Activated naive CD8-positive, alpha-beta T cell (primary cell): ENCODE results near the gene MAPKAPK3.
A peak's percentile ranks its signal among the peaks of the same experiment; 100 is the strongest.

ENCODE experiments used
- H3K27ac Mint-ChIP-seq: one replicate; pipeline ENCODE4 v1.8.0; 2021; ENCODE audit warnings: mixed read lengths
- H3K27me3 Mint-ChIP-seq: one replicate; pipeline ENCODE4 v1.8.0; 2021; ENCODE audit warnings: mixed read lengths
- H3K36me3 Mint-ChIP-seq: one replicate; pipeline ENCODE4 v1.8.0; 2021; ENCODE audit warnings: mixed read lengths
- H3K4me1 Mint-ChIP-seq: one replicate; pipeline ENCODE4 v1.8.0; 2021; ENCODE audit warnings: low read depth, mixed read lengths
- H3K4me3 Mint-ChIP-seq: one replicate; pipeline ENCODE4 v1.8.0; 2021; ENCODE audit warnings: mild to moderate bottlenecking, mixed read lengths
- H3K9me3 Mint-ChIP-seq: one replicate; pipeline ENCODE4 v1.8.0; 2021; ENCODE audit warnings: low read depth, mixed read lengths

The MAPKAPK3 gene

DNA sequence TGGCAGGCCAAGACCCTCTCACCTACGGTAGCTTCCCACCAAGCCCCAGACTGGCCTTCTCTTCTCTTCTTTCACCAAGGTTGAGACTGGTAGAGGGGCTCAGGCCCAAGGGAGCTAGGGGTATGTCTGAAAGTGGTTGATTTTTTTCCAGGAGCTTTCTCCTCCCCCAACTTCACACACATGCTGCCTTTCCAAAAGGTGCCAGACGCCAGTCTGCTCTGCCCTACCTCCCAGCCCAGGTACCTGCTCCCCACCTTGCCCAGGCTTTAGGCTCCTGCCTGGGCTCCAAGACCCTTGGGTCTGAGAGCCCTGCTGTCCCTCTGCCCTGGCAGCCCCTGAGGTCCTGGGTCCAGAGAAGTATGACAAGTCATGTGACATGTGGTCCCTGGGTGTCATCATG lies 28.4 kb downstream of the MAPKAPK3 start:
- Mint-ChIP-seq H3K27me3 (no peaks in the 10 kb centered on the region), H3K4me1 (no peaks in the 10 kb centered on the region), H3K9me3 (no peaks in the 10 kb centered on the region), H3K4me3 (no peak overlapping the region), H3K36me3 (no peaks in the 10 kb centered on the region), H3K27ac (no peak overlapping the region)

DNA sequence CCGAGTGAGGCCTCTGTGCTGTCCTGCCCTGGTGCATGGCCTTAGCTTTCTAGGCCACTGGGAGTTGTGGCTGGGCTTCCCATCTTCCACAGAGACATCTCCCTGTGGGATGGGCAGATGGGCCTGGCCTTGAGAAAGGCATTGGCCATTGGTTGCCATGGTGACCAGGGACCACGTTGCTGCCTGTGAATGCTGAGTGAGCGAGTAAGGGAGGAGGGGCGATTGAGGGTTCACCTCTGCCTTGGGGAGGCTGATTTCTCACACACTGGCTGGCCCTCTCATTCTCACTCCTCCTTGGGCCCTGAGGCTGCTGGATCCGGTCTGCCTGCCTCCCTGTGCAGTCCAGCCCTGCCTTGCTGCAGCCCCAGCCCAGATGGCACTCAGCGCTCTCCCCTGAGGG lies 31.4 kb downstream of the MAPKAPK3 start:
- no peaks in the 10 kb centered on the region for H3K4me1 Mint-ChIP-seq
- no peak overlapping the region for H3K4me3 Mint-ChIP-seq
- no peaks in the 10 kb centered on the region for H3K9me3 Mint-ChIP-seq
- H3K36me3 Mint-ChIP-seq, result no peaks in the 10 kb centered on the region
- no peaks in the 10 kb centered on the region for H3K27me3 Mint-ChIP-seq
- H3K27ac Mint-ChIP-seq, result no peak overlapping the region

DNA sequence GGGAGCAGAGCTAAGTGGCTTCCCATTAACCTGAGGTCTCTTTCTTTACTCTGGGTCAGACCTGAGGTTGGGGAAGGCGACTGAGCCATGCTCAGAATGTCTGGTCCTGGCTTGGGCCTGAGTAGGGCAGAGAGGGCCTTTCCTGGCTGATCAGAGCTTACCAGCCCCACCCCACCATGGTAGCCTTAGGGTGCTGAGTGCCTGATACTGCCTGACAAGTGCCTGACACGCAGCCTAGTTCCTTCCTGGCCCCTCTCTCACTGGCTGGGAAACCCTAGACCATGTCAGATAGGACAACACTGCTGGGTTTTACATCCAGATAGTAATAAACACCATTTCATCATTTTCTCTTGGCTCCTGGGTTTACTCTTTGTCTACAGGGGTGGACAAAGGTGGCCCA lies 32.0 kb downstream of the MAPKAPK3 start:
- peak overlapping the region; percentile 22 for H3K27ac Mint-ChIP-seq
- H3K27me3 Mint-ChIP-seq, result no peaks in the 10 kb centered on the region
- H3K4me3 Mint-ChIP-seq, result no peak overlapping the region
- H3K9me3 Mint-ChIP-seq, result no peaks in the 10 kb centered on the region
- no peaks in the 10 kb centered on the region for H3K36me3 Mint-ChIP-seq
- peaks cover 6% of the 10 kb centered on the region for H3K4me1 Mint-ChIP-seq

DNA sequence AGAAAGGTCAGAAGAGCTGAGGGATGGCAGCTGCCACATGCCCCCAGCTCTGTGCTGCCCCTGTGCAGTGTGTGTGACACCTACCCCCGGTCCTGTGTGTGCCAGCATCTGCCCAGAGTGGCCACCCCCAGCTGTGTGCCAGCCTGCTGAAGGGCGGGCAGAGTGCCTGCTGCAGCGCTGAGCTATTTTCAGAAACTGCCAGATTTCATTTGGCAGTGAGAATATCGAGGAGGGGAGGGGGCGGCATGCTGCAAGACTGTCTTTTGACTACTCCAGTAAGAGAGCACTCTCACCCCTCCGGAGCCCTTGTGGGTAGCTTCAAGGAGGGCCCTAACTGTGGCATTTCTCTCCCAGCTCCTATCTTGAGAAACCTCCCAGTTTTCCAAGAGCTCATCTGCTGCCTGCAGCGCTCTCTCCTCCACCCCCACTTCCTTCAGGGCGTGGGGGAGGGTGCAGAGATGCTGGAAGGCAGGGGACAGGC lies 32.5 kb downstream of the MAPKAPK3 start:
- Mint-ChIP-seq H3K4me1 (peaks cover 8% of the 10 kb centered on the region), H3K4me3 (no peak overlapping the region), H3K9me3 (no peaks in the 10 kb centered on the region), H3K27ac (no peak overlapping the region), H3K27me3 (no peaks in the 10 kb centered on the region), H3K36me3 (no peaks in the 10 kb centered on the region)

DNA sequence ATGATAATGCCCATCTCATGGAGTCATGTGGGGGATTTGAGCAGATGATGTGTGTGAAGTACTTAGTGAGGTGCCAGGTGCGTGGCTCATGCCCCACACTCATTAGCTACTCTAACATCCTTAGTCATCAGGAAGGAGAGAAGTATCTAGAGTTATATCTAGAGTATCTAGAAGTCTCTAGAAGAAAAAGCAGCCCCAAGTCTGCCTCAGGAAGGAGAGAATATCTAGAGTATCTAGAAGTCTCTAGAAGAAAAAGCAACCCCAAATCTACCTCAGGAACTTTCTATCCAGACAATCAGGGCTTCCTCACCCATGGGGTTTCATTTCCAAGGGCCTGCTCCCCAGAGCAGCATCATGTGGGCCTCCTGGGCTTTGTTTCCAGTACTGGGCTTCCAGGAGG lies 33.1 kb downstream of the MAPKAPK3 start:
- Mint-ChIP-seq H3K9me3 (no peaks in the 10 kb centered on the region), H3K27ac (peak overlapping the region; percentile 68), H3K27me3 (no peaks in the 10 kb centered on the region), H3K36me3 (no peaks in the 10 kb centered on the region), H3K4me1 (peaks cover 14% of the 10 kb centered on the region), H3K4me3 (no peak overlapping the region)

DNA sequence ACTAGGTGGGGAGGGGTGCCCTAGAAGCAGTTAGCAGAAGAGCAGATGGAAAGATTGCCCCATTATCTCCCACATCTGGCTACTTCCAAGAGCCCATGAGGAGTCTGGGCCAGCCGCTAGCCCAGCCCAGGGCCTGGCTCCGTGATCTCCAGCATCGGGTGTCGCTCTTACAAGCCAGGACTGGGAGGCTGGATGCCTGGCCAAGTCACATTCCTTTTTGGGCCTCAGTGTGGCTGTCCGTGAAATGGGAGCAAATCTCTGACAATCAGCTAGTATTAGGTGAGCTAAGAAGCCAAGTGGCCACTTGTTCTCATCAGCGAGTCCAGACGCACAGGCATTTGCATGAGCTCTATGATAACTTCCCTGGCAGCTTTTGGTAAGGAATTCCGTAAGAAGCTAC lies 34.5 kb downstream of the MAPKAPK3 start:
- Mint-ChIP-seq H3K4me1 (peaks cover 22% of the 10 kb centered on the region), H3K36me3 (no peaks in the 10 kb centered on the region), H3K9me3 (no peaks in the 10 kb centered on the region), H3K27ac (no peak overlapping the region), H3K27me3 (no peaks in the 10 kb centered on the region), H3K4me3 (no peak overlapping the region)

DNA sequence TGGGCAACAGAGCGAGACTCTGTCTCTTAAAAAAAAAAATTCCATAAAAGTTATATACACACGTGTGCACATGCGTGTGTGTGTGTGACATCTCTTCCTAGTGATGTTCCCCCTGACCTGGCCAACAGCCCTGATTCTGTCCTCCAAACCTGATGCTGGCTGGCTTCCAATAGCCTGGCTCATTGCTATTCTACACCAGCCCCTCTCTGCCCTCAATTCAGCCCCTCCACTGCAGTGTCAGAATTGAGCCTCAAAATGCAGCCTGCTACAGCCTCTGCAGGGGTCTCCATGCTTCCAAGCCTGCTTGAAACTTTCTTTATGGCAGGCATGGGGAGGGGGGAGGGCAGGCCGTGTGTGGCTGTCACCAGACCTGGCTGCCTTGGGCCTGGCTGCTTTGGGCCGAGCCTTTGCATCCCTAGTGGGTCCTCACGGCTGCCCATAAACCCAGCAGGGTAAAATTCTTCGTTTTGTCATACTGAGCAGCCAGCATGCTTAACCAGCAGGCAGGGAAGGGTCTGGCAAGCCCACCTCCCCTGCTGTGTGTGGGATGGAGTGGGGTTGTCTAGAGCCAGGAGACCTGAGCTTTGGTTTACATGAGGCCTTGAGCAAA lies 35.1 kb downstream of the MAPKAPK3 start:
- no peaks in the 10 kb centered on the region for H3K9me3 Mint-ChIP-seq
- H3K36me3 Mint-ChIP-seq, result no peaks in the 10 kb centered on the region
- H3K4me3 Mint-ChIP-seq, result no peak overlapping the region
- no peaks in the 10 kb centered on the region for H3K27me3 Mint-ChIP-seq
- peak overlapping the region; percentile 54 for H3K27ac Mint-ChIP-seq
- H3K4me1 Mint-ChIP-seq, result peaks cover 23% of the 10 kb centered on the region

DNA sequence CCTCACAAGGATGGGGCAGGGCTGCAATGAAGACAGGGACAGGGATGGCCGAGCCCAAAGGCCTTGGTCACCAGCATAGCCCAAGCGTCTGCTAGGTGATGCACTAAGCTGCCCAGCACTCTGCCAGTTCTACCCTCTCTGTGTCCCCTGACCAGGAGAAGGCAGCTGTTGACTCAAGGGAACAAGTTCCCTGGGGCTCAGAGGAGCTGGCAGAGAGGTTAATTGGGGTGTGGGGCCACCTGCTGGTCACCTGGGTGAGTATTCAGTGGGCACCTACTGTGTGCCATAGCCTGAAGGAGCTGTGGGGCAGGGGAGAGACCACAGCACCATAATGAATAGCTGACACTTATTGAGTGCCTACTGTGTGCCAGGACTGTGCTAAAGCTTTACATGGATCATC lies 35.8 kb downstream of the MAPKAPK3 start:
- no peaks in the 10 kb centered on the region for H3K27me3 Mint-ChIP-seq
- peak overlapping the region; percentile 79 for H3K27ac Mint-ChIP-seq
- H3K4me3 Mint-ChIP-seq, result no peak overlapping the region
- peaks cover 23% of the 10 kb centered on the region for H3K4me1 Mint-ChIP-seq
- no peaks in the 10 kb centered on the region for H3K9me3 Mint-ChIP-seq
- H3K36me3 Mint-ChIP-seq, result no peaks in the 10 kb centered on the region

DNA sequence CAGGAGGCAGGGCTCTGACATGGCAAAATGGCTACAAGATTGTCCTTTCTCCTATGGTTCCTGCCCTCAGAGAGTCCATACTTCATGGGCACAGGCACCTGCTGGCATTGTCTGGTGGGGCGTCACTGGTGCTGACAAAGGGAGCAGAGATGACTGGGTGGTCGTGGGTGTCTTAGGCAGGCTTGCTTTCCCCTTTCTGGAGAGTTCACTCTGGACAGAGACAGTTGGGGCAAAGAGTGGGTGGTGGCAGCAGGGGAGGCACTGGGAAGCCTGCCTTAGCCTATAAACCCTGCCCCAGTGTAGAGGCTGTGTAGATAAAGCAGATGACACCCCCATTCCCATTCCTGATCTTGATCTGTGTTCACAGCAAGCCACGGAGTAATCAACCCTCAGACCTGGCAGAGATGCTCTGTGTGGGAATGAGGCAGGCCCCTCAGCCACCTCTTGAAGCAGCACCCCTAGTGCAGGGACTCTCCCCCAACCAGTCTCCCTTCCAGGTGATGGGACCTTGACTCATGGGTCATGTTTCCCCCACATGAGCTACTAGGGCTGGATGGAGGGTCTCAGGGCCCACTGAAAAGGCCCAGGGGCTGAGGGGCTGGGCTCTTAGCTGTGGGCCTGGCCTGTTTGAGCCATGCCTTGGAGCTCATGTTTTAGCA lies 37.1 kb downstream of the MAPKAPK3 start:
- Mint-ChIP-seq H3K9me3 (no peaks in the 10 kb centered on the region), H3K4me1 (peaks cover 23% of the 10 kb centered on the region), H3K27me3 (no peaks in the 10 kb centered on the region), H3K36me3 (no peaks in the 10 kb centered on the region), H3K4me3 (no peak overlapping the region), H3K27ac (peak overlapping the region; percentile 34)

DNA sequence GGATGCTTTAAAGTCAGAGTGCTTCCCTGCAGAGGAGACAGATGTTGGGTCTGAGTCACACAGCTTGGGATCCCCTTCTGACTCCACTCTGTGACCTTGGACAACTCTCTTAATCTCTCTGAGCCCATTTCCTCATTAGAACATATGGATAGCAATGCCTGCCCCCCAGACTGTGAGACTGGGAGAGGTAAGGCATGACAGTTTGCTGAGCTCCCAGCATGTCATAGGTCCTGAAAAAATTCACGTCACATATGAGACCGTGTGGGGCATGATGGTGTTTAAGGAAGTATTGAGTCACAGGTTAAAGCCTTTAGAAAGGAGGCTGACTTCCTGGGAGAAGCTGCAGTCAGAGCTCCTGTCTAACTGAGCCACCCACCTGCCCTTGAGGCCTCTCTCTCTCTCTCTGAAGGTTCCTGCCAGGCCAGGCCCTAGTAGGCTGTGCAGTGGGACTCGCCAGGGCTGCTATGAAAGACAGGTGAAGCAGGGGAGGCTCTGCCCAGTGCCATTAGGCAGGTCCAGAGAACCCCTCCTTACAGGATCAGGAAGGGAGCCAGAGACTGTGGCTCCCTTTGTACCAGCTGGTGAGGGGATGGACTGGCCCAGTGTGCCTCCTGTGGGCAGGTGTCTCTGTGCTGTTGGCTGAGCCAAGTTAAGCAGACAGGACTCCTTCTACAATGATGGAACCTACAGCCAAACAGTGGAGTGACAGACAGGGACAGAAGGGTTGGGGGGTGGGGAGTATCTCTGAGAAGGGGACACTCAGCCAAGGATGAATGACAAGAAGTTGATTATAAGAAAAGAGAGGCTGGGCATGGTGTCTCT lies 38.3 kb downstream of the MAPKAPK3 start:
- Mint-ChIP-seq H3K36me3 (no peaks in the 10 kb centered on the region), H3K4me3 (no peak overlapping the region), H3K4me1 (peaks cover 23% of the 10 kb centered on the region), H3K9me3 (no peaks in the 10 kb centered on the region), H3K27ac (peak overlapping the region; percentile 82), H3K27me3 (no peaks in the 10 kb centered on the region)

DNA sequence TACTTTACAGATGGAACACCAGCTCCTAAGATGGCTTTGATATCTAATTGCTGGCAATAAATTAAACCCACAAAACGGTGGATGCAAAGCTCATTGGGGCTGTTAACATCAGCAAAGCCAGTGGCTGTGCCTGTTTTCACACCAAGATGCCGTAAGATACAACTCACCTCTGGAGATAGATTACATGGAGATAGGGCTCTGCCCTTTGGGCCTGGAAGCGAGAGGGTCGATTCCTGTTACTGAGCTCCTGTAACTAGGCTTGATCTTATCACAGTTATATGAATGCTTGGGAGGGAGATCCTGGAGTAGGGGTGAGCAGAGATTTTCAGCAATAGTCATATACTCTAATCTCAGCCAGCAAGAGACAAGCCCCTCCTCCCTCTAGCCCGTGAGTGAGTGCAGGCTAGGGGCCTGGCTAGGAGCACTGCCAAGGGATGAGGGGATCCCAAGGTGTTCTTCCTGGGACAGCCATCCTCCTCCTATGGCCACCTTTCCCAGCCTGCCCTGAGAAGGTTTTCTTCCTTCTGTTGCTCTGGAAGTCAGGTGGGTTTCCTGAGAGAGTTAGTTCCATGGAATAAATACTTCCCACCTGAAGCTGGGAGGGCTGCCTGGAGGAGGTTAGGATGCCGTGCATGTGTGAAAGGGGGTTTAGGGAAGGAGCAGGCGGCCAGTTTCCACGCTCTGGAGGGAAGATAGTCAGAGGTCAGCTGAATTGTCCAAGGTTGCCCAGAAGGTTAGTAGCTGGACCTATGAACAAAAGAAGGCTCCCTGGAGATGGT lies 39.7 kb downstream of the MAPKAPK3 start:
- no peak overlapping the region for H3K4me3 Mint-ChIP-seq
- no peaks in the 10 kb centered on the region for H3K36me3 Mint-ChIP-seq
- no peaks in the 10 kb centered on the region for H3K9me3 Mint-ChIP-seq
- H3K4me1 Mint-ChIP-seq, result peaks cover 23% of the 10 kb centered on the region
- no peaks in the 10 kb centered on the region for H3K27me3 Mint-ChIP-seq
- no peak overlapping the region for H3K27ac Mint-ChIP-seq

DNA sequence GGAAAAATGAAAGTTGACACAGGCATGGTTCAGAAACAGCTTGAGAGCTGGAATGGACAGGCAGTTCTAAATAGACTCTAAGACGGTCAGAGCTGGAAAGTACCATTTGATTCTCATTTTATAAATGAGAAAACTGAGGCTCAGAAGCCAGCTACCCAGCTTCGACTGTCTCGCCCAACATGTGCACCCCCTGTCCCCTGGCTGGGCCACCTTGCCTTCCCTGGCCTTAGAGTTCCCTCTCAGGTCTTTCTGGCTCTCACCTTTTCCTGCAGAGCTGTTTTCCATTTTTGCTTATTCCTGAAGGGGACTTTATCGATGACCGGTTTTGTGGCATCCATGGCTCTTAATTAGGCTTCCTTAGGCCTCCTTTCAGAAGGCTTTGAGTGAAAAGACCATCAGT lies 40.5 kb downstream of the MAPKAPK3 start:
- H3K4me1 Mint-ChIP-seq, result peaks cover 23% of the 10 kb centered on the region
- H3K9me3 Mint-ChIP-seq, result no peaks in the 10 kb centered on the region
- H3K27ac Mint-ChIP-seq, result no peak overlapping the region
- H3K27me3 Mint-ChIP-seq, result no peaks in the 10 kb centered on the region
- no peaks in the 10 kb centered on the region for H3K36me3 Mint-ChIP-seq
- H3K4me3 Mint-ChIP-seq, result no peak overlapping the region

DNA sequence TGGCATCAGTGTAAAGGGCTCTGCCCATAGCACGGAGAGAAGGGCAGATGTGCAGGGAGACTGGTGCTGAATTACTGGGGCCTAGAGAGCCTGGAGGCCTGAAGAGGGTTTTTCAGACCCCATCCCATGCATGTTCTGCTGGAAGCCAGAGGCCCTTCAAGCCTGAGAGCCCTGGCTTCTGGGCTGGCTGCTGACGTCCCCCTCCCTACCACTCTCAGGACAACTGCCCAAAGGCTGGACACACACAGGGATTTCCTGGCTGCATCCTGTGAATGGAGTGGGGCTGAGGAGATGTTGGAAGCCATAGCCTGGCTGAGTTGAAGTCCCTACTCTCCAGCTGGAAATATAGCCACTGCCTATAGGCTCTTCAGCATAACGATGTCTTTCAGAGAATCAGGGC lies 40.9 kb downstream of the MAPKAPK3 start:
- Mint-ChIP-seq H3K27me3 (no peaks in the 10 kb centered on the region), H3K4me3 (no peak overlapping the region), H3K9me3 (no peaks in the 10 kb centered on the region), H3K27ac (no peak overlapping the region), H3K36me3 (no peaks in the 10 kb centered on the region), H3K4me1 (peaks cover 23% of the 10 kb centered on the region)

DNA sequence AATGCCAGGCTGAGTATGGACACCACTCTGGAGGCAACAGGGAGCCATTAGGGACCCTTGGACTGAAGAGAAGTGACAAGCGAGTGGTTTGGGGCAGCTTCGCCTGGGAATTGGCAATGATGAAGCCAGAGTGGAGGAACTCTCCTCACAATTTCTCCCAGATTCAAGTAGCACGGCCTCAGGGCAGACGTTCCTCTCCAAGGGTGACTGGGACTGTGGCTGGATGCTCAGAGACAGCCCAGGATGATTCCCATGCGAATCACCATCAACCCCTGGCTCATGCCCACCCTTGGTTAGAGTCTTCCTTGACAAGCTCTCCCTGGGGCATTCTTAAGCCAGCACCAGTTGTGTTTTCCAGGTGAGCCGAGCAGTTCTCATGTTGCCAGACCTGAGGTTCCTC lies 41.5 kb downstream of the MAPKAPK3 start:
- H3K27me3 Mint-ChIP-seq, result no peaks in the 10 kb centered on the region
- peaks cover 22% of the 10 kb centered on the region for H3K4me1 Mint-ChIP-seq
- H3K9me3 Mint-ChIP-seq, result no peaks in the 10 kb centered on the region
- no peak overlapping the region for H3K4me3 Mint-ChIP-seq
- no peak overlapping the region for H3K27ac Mint-ChIP-seq
- H3K36me3 Mint-ChIP-seq, result no peaks in the 10 kb centered on the region

DNA sequence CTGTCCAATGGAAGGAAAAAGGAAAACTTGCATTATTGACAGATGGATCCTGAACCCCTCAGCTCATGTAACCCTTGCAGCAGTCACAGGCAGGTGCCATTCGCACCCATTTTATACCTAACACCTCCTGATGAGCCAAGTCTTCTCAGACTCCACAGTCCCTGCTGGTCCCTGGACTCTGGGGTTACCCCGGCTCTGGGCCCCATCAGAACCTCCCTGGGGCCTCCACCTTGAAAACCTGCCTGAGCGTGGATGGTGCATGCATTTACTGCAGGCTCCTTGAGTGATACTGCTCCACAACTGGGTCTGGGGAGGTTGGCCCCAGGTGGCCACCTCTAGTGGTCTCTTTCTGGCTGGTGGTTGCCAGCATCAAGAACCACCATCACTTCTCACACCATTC lies 41.9 kb downstream of the MAPKAPK3 start:
- no peaks in the 10 kb centered on the region for H3K36me3 Mint-ChIP-seq
- no peak overlapping the region for H3K27ac Mint-ChIP-seq
- H3K4me1 Mint-ChIP-seq, result peaks cover 18% of the 10 kb centered on the region
- H3K27me3 Mint-ChIP-seq, result no peaks in the 10 kb centered on the region
- H3K9me3 Mint-ChIP-seq, result no peaks in the 10 kb centered on the region
- H3K4me3 Mint-ChIP-seq, result no peak overlapping the region
